ENCODE results near the gene KANK3. TPM values are rescaled to one million over a fixed set of nuclear protein-coding genes. Genes with fewer than 3 reads are reported as not detected.
A peak's percentile ranks its signal among the peaks of the same experiment; 100 is the strongest.

The KANK3 gene
- total and polyA plus RNA-seq, 10 of the 15 experiments (the other 5 are each of a cell fraction or from before 2014, with no cell fraction given), result 0.03 to 0.93 (median 0.22) TPM; not detected in 1

GRCh38 chr19:8324186-8325050, 18.6 kb downstream of the KANK3 start (continued):
- TF ChIP-seq SUPT20H (IDR thresholded peaks at IDR 0.05; ENCODE audit: borderline replicate concordance, control insufficient read depth, low read depth, low read length) (no peak), KLF5 (IDR thresholded peaks at IDR 0.05; ENCODE audit: partially characterized antibody) (no peak), SREBF2 (IDR thresholded peaks at IDR 0.05; ENCODE audit: low read length) (no peak), NR2F1 (conservative IDR thresholded peaks at IDR 0.05) (0 out of 2 replicates have a peak, but pooled peaks have one; percentile 16), MEF2A (IDR thresholded peaks at IDR 0.05; ENCODE audit: insufficient read depth, low read depth, low read length) (no peak), RELB (IDR thresholded peaks at IDR 0.05; ENCODE audit: low read depth) (no peak), HDAC6 (IDR thresholded peaks at IDR 0.05; ENCODE audit: unreplicated experiment) (no peak), E4F1 (IDR thresholded peaks at IDR 0.05; ENCODE audit: borderline replicate concordance, partially characterized antibody) (no peak), NR2C1 (IDR thresholded peaks at IDR 0.05) (no peak), BCL3 (IDR thresholded peaks at IDR 0.05; ENCODE audit: borderline replicate concordance, insufficient read depth, low read depth, low read length, poor library complexity, severe bottlenecking) (peak; percentile 29), SPI1 (IDR thresholded peaks at IDR 0.05; ENCODE audit: borderline replicate concordance, insufficient read depth, low read depth, low read length) (peak; percentile 43; the same call in 1 of the 2 replicates), RB1 (IDR thresholded peaks at IDR 0.05; ENCODE audit: borderline replicate concordance) (no peak), ZBTB40 (IDR thresholded peaks at IDR 0.05; ENCODE audit: borderline replicate concordance) (no peak), CBX5 (IDR thresholded peaks at IDR 0.05; ENCODE audit: low read depth) (no peak), BHLHE40 (IDR thresholded peaks at IDR 0.05; ENCODE audit: borderline replicate concordance in 1 of 2, low read depth in 2 of 2, low read length in 1 of 2) (no peak), IKZF2 (IDR thresholded peaks at IDR 0.05) (no peak), KDM1A (IDR thresholded peaks at IDR 0.05; ENCODE audit: borderline replicate concordance) (no peak), CBFB (IDR thresholded peaks at IDR 0.05; ENCODE audit: low read depth) (no peak), ZZZ3 (IDR thresholded peaks at IDR 0.05; ENCODE audit: control insufficient read depth, insufficient read length, low read depth) (no peak)

All from GM12878 (cell line).